HCT116 (cell line): ENCODE results near the gene RFC4. TPM values are rescaled to one million over a fixed set of nuclear protein-coding genes. Genes with fewer than 3 reads are reported as not detected.

Experiments used
- ATAC-seq: fragments of 200-7000 bp; cut with Tn5 transposase; 2 replicates; pipeline ENCODE4 v1.9.1; 2020; ENCODE audit warnings: mild to moderate bottlenecking, moderate library complexity
- BruUV-seq: library from RNA; stranded (reverse); fragments of 400-500 nt; replicated peaks from 2 replicates; lab custom pipeline; 2021; lab: Mats Ljungman, UMichigan
- CTCF ChIA-PET: fragments of 300-600 bp; sonication (Branson Sonifier 250); formaldehyde crosslinking; loops from one replicate; lab custom pipeline; 2021; ENCODE audit warnings: antibody characterized with exemption; lab: Charles Lee
- POLR2A ChIA-PET: fragments of 300-600, 350-600 bp; sonication (Branson Sonifier 250); formaldehyde crosslinking; loops from one replicate; lab custom pipeline; 2021; ENCODE audit warnings: antibody characterized with exemption; lab: Charles Lee
- RAD21 ChIA-PET, 2 experiments: fragments of 300-600 bp; sonication (Branson Sonifier 250); formaldehyde crosslinking; loops; one replicate each; lab custom pipeline; 2023; ENCODE audit warnings: low total read pairs in 2 of 2; ENCODE audit not compliant: uncharacterized antibody in 2 of 2, unreplicated experiment in 2 of 2, low non-redundant PET in 1 of 2; lab: Charles Lee
- DNase-seq: peaks from one replicate; pipeline ENCODE4 v3.0.0-alpha.2; 2010; ENCODE audit warnings: low read depth, low spot score
- H2AFZ ChIP-seq: fragments of 200-600 bp; shearing (Covaris generic), sonication (generic); 2 replicates; pipeline ENCODE4 v1.6.1; 2017; ENCODE audit warnings: low read depth, mixed run types, mixed read lengths, antibody characterized with exemption, low read length; ENCODE audit not compliant: poor library complexity, severe bottlenecking
- H3K27ac ChIP-seq: 2 replicates; pipeline ENCODE4 v1.5.1; 2012; ENCODE audit warnings: low read depth, low read length
- H3K27me3 ChIP-seq: fragments of 200-600 bp; sonication (generic); 2 replicates; pipeline ENCODE4 v1.6.1; 2016; ENCODE audit warnings: mixed run types, low read length, mixed read lengths; ENCODE audit not compliant: insufficient read depth
- H3K36me3 ChIP-seq, 2 experiments: fragments of 200-500 bp in 1 of 2; fragments of 200-600 bp in 1 of 2; sonication (Bioruptor generic) in 1 of 2; sonication (generic) in 1 of 2; 2 replicates each; pipeline versions ENCODE4 v1.5.1 to v1.6.1; 2014 to 2016; ENCODE audit warnings: low read length in 2 of 2, inconsistent platforms in 1 of 2, mixed read lengths in 1 of 2, mixed run types in 1 of 2; ENCODE audit not compliant: insufficient read depth in 2 of 2, control insufficient read depth in 1 of 2
- H3K4me1 ChIP-seq, 2 experiments: fragments of 200-600 bp in 1 of 2; sonication (generic) in 1 of 2; 2 replicates each; pipeline versions ENCODE4 v1.5.1 to v1.6.1; 2012 to 2017; ENCODE audit warnings: low read length in 2 of 2, inconsistent platforms in 1 of 2, mild to moderate bottlenecking in 1 of 2, mixed read lengths in 1 of 2, mixed run types in 1 of 2, moderate library complexity in 1 of 2; ENCODE audit not compliant: insufficient read depth in 2 of 2, control insufficient read depth in 1 of 2
- H3K4me2 ChIP-seq: fragments of 200-600 bp; sonication (generic); 2 replicates; pipeline ENCODE4 v1.6.1; 2017; ENCODE audit warnings: mixed run types, low read length, mixed read lengths
- H3K4me3 ChIP-seq, 2 experiments: fragments of 200-600 bp in 1 of 2; sonication (generic) in 1 of 2; replicated peaks in 1 of 2; 2 replicates each; pipeline ENCODE4 v1.5.1; 2011 to 2016; ENCODE audit warnings: low read length in 2 of 2, control low read depth in 1 of 2, low read depth in 1 of 2, mild to moderate bottlenecking in 1 of 2, mixed read lengths in 1 of 2, mixed run types in 1 of 2
- H3K79me2 ChIP-seq: fragments of 200-600 bp; sonication (generic); 2 replicates; pipeline ENCODE4 v1.6.1; 2017; ENCODE audit warnings: mild to moderate bottlenecking, mixed run types, low read length, moderate library complexity, mixed read lengths; ENCODE audit not compliant: insufficient read depth
- H3K9ac ChIP-seq: fragments of 200-600 bp; sonication (generic); 2 replicates; pipeline ENCODE4 v1.6.1; 2016; ENCODE audit warnings: low read length, mixed read lengths
- H3K9me2 ChIP-seq: fragments of 200-600 bp; sonication (generic), shearing (Covaris generic); 2 replicates; pipeline ENCODE4 v1.6.1; 2017; ENCODE audit warnings: mixed run types, mild to moderate bottlenecking, moderate library complexity; ENCODE audit not compliant: insufficient read depth
- H3K9me3 ChIP-seq, 2 experiments: fragments of 200-500 bp in 1 of 2; fragments of 200-600 bp in 1 of 2; sonication (Bioruptor generic) in 1 of 2; sonication (generic) in 1 of 2; 2 replicates each; pipeline ENCODE4 v1.6.1; 2014 to 2017; ENCODE audit warnings: low read length in 2 of 2, mixed read lengths in 2 of 2, inconsistent platforms in 1 of 2, low read depth in 1 of 2, mild to moderate bottlenecking in 1 of 2, mixed run types in 1 of 2, moderate library complexity in 1 of 2; ENCODE audit not compliant: control insufficient read depth in 1 of 2, insufficient read depth in 1 of 2
- H4K20me1 ChIP-seq: fragments of 200-600 bp; sonication (generic), shearing (Covaris generic); 2 replicates; pipeline ENCODE4 v1.6.1; 2017; ENCODE audit warnings: mixed run types, mild to moderate bottlenecking, moderate library complexity; ENCODE audit not compliant: insufficient read depth
- EZH2 ChIP-seq: fragments of 200-600 bp; sonication (generic); IDR thresholded peaks from 2 replicates; pipeline ENCODE4 v1.6.1; 2017; ENCODE audit warnings: antibody characterized with exemption, mixed run types
- FOSL1 ChIP-seq: IDR thresholded peaks from 2 replicates; pipeline ENCODE4 v1.6.1; 2012; ENCODE audit warnings: low read depth
- JUND ChIP-seq: IDR thresholded peaks from 2 replicates; pipeline ENCODE4 v1.6.1; 2012
- POLR2AphosphoS5 ChIP-seq: IDR thresholded peaks from 2 replicates; pipeline ENCODE4 v1.6.1; 2011; ENCODE audit warnings: mild to moderate bottlenecking, low read depth, low read length, moderate library complexity
- RAD21 ChIP-seq: IDR thresholded peaks from 2 replicates; pipeline ENCODE4 v1.6.1; 2012; ENCODE audit warnings: low read depth, mild to moderate bottlenecking
- SIN3A ChIP-seq: IDR thresholded peaks from 2 replicates; pipeline ENCODE4 v1.6.1; 2012; ENCODE audit warnings: low read depth
- intact Hi-C: fragments of 100-400 bp; cut with micrococcal nuclease; formaldehyde crosslinking; loops from 2 replicates; pipeline ENCODE4 v1.10.0; 2022
- total RNA-seq: library from RNA; stranded (reverse); gene quantifications from one replicate; pipeline ENCODE4 v1.2.1, GENCODE V29; 2021; ENCODE audit not compliant: unreplicated experiment
- TF ChIP-seq, protein P1 (sequence below): IDR thresholded peaks from 2 replicates; pipeline ENCODE4 v1.6.1; 2012
- TF ChIP-seq, protein P2 (sequence below), 3 experiments: fragments of 200-600 bp in 1 of 3; sonication (generic) in 1 of 3; IDR thresholded peaks in 2 of 3; conservative IDR thresholded peaks in 1 of 3; 2 replicates each; pipeline ENCODE4 v1.5.1; 2012 to 2017; ENCODE audit warnings: low read depth in 2 of 3, low read length in 2 of 3, antibody characterized with exemption in 1 of 3, borderline replicate concordance in 1 of 3, control low read depth in 1 of 3, mild to moderate bottlenecking in 1 of 3, mixed read lengths in 1 of 3, mixed run types in 1 of 3, moderate library complexity in 1 of 3; ENCODE audit not compliant: insufficient read depth in 1 of 3

The RFC4 gene
- total RNA-seq, 1 experiment from 2014 or later, result 86.2 TPM

DNA sequence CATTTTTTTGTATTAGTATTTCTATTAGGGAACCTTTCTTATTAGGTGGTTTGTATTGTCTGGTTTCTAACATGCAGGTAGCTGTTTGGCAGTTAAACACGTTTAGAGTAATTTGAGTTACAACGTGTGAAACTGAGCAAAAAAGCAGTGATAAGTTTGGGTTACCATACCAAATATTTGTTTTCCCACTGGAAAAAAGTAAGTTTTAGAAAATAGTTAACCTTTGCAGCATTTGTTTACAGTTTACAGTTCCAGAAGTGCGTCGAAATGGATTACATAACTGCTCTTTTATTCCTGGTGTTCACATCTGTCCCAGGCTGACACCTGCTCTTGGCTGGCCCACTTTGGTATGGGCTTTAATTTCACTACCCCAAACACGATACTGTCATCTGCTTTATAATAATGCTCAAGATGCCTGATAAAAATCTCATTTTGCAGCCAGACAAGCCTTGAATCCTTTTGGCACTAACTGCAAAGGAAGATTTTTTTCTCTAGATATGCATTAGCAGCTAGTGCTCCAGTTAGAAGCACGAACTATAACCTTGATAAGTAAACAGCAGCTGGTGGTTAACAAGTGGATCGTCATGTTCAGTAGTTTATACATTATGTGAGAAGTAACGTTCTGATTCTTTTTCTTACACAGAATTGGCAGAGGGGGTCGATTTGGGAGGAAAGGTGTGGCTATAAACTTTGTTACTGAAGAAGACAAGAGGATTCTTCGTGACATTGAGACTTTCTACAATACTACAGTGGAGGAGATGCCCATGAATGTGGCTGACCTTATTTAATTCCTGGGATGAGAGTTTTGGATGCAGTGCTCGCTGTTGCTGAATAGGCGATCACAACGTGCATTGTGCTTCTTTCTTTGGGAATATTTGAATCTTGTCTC is 17.6 kb downstream of the RFC4 start:
- ATAC-seq, result no peak
- no TSS peak for BruUV-seq
- H2AFZ ChIP-seq, result no peak overlapping the region
- TF ChIP-seq EZH2, result no peak
- 0 out of 2 replicates have a peak, but pooled peaks have one; percentile 15 for TF ChIP-seq JUND
- ChIA-PET CTCF (no interaction called here), RAD21 (no interaction called here), POLR2A (interaction anchor here (1.5 kb wide), 1 partner anchor 376 kb away, joined by 3 read pairs; no protein-coding TSS in a partner anchor)
- peaks cover 46% of the 10 kb centered on the region for H4K20me1 ChIP-seq
- intact Hi-C loops, result no loop called here
- peaks cover 61 to 68% of the 10 kb centered on the region in 2 experiments for H3K36me3 ChIP-seq
- H3K4me1 ChIP-seq, result peaks cover 0 to 12% of the 10 kb centered on the region in 2 experiments; a peak in 2 of 4 replicates
- H3K9me3 ChIP-seq, result no peaks in the 10 kb centered on the region
- no peak overlapping the region for H3K27ac ChIP-seq
- H3K79me2 ChIP-seq, result peaks cover 52% of the 10 kb centered on the region
- H3K9ac ChIP-seq, result no peak overlapping the region
- no peaks in the 10 kb centered on the region for H3K9me2 ChIP-seq
- H3K27me3 ChIP-seq, result no peaks in the 10 kb centered on the region
- no peak overlapping the region for H3K4me2 ChIP-seq
- H3K4me3 ChIP-seq, result no peak overlapping the region
- DNase-seq, result no peak

DNA sequence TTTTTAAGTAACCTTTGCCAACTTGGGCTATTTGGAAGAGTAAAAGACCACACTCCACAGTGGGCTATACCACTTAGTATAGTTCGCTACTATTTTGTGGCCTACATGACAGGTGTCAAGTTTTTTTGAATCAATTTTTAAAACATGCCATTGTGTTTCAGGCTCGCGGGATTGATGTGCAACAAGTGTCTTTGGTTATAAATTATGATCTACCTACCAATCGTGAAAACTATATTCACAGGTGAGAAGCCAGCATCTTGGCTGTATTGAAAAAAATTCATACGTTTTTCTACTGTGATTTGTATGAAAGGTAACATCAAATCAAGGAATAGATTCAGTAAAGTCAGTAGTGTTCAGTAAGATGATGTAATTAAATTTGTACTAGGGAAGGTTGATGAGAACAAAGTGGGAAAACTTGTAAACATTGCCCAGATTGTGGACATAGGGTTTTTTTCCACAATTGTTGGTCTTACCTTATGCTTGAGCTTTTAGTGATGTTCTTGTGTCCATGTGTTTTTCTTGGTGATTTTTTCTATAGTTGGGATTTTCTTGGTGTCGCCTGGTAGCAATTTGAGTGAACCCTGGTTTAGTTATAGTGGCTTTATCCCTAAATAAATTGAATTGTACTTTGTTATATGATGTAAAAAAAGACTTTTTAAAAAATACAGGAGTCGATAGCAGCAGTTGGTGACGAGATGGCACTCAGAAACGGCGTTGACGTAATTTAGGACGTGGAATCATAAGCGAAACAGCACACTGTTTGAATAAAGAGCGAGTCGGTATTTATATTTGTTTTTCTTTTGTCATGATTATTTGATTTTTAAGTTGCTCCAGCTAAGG is 18.4 kb downstream of the RFC4 start:
- Histone ChIP-seq H3K9me2 (no peaks in the 10 kb centered on the region), H3K4me1 (peaks cover 0 to 12% of the 10 kb centered on the region in 2 experiments; a peak in 2 of 4 replicates), H3K4me2 (no peak overlapping the region), H3K27ac (no peak overlapping the region), H3K27me3 (no peaks in the 10 kb centered on the region), H3K79me2 (peaks cover 56% of the 10 kb centered on the region), H3K4me3 (no peak overlapping the region), H3K9me3 (no peaks in the 10 kb centered on the region), H3K9ac (no peak overlapping the region), H4K20me1 (peaks cover 46% of the 10 kb centered on the region), H2AFZ (no peak overlapping the region), H3K36me3 (peaks cover 59 to 66% of the 10 kb centered on the region in 2 experiments)
- intact Hi-C loops, result no loop called here
- ChIA-PET POLR2A (no interaction called here), RAD21 (no interaction called here), CTCF (interaction anchor here (1.0 kb wide), 1 partner anchor 171 kb away, joined by 3 read pairs; no protein-coding TSS in a partner anchor)
- DNase-seq (no peak), ATAC-seq (no peak)
- TF ChIP-seq, protein P1, sequence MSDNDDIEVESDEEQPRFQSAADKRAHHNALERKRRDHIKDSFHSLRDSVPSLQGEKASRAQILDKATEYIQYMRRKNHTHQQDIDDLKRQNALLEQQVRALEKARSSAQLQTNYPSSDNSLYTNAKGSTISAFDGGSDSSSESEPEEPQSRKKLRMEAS, result 0 out of 2 replicates have a peak, but pooled peaks have one; percentile 14
- TF ChIP-seq POLR2AphosphoS5, result peak; percentile 29; the same call in 1 of the 2 replicates
- TF ChIP-seq RAD21, result no peak
- TF ChIP-seq, protein P2, sequence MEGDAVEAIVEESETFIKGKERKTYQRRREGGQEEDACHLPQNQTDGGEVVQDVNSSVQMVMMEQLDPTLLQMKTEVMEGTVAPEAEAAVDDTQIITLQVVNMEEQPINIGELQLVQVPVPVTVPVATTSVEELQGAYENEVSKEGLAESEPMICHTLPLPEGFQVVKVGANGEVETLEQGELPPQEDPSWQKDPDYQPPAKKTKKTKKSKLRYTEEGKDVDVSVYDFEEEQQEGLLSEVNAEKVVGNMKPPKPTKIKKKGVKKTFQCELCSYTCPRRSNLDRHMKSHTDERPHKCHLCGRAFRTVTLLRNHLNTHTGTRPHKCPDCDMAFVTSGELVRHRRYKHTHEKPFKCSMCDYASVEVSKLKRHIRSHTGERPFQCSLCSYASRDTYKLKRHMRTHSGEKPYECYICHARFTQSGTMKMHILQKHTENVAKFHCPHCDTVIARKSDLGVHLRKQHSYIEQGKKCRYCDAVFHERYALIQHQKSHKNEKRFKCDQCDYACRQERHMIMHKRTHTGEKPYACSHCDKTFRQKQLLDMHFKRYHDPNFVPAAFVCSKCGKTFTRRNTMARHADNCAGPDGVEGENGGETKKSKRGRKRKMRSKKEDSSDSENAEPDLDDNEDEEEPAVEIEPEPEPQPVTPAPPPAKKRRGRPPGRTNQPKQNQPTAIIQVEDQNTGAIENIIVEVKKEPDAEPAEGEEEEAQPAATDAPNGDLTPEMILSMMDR (IDR thresholded peaks at IDR 0.05 in 2 of 3, conservative IDR thresholded peaks at IDR 0.05 in 1 of 3; ENCODE audit: borderline replicate concordance in 1 of 3, insufficient read depth in 1 of 3, low read depth in 2 of 3, low read length in 2 of 3), result no peak
- no peak for TF ChIP-seq SIN3A
- no peak for TF ChIP-seq FOSL1
- BruUV-seq, result no TSS peak
